Hematopoietic multipotent progenitor cell treated with erythropoietin and hydrocortisone succinate and interleukin-3 and kit ligand, for 8 days (in vitro differentiated cells): ENCODE data around the gene REEP1.
"Not testable (repeated sequence)": the region's sequence is repeated elsewhere in the genome, so short reads cannot be mapped to it uniquely, and the experiment has no call there.

ENCODE experiments used
- DNase-seq: peaks from one replicate; pipeline ENCODE4 v3.0.0-alpha.2; 2015

Gene REEP1

DNA sequence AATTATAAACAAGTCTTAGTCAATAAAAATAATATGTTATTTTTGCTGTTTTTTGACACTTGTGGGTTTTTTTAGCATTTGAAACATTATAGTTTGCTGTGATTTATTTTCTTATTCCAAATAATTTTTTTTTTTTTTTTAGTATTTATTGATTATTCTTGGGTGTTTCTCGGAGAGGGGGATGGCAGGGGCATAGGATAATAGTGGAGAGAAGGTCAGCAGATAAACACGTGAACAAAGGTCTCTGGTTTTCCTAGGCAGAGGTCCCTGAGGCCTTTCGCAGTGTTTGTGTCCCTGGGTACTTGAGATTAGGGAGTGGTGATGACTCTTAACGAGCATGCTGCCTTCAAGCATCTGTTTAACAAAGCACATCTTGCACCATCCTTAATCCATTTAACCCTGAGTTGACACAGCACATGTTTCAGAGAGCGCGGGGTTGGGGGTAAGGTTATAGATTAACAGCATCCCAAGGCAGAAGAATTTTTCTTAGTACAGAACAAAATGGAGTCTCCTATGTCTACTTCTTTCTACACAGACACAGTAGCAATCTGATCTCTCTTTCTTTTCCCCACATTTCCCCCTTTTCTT is 8.5 kb upstream of the REEP1 start:
- DNase-seq = not testable (repeated sequence)

DNA sequence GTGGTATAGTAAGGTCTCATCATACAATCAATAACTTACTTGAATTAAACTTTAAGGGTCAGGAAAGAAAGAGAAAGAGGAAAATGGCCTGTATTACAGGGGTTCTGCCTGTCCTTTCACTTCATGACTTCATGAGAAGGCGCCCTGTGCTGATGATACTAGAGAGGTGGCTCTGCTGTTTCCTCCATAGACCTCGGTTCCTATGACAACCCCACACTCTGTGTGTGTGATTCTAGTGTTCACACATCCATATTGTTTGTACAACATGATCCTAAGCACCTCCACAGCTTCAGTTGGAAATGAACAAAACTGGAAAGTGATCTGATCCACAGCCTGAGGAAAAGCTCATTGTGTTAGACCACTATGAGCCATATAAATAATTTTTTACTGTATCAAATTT is 7.0 kb upstream of the REEP1 start:
- no peak for DNase-seq

DNA sequence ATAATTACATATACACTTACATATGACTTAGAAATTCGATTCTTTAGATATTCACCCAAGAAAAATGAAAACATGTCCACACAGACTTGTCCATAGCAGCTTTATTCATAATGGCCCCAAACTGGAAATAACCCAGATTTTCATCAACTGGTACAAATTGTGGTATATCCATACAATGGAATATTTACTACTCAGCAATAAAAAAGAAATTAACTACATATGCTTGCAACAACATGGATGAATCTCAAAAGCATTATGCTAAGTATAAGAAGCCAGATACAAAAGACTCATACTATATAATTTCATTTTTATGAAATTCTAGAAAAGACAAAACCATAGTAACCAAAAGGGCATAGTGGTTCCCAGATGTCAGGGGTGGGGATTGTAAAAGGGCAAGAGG is 5.1 kb upstream of the REEP1 start:
- DNase-seq = no peak

DNA sequence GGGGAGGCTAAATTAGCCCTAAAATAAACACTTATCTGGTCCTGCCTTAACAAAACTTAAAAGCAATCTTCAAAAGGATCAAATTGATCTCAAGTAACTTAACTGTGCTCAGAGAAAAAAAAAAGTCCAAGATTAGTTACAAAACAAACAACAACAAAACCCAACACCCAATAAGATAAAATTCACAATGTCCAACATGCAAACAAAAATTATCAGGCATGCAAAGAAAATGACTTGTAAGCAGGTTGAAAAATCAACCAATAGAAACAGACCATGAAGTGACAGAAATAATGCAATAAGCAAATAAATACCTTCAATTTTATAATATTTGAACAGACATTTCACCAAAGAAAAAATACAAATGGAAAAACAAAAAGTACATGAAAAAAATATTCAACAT is 4.0 kb upstream of the REEP1 start:
- no peak for DNase-seq

DNA sequence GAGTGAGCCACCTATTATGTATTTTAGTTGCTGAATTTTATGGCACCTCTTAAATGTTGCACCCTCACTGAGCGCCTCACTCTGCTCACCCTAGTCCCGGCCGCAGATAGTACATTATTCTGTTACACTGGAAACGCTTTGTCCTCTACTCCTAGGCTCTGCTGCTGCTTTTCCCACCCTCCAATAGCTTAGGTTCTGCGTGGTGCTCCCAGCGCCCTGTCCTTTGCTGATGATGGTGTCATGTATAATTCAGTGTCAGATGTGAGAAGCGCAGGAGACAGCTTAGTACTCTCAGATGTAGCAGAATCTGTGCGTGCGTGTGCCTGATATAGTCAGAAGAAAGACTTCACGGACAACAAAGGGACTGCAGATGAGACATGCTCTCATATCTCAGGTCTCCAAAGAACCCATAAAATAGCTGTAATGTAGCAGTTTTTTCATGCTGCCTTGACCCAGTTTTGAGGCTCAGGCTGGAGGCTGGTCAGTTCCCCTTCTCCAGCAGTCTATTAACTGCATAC is 1.4 kb upstream of the REEP1 start:
- no peak for DNase-seq

DNA sequence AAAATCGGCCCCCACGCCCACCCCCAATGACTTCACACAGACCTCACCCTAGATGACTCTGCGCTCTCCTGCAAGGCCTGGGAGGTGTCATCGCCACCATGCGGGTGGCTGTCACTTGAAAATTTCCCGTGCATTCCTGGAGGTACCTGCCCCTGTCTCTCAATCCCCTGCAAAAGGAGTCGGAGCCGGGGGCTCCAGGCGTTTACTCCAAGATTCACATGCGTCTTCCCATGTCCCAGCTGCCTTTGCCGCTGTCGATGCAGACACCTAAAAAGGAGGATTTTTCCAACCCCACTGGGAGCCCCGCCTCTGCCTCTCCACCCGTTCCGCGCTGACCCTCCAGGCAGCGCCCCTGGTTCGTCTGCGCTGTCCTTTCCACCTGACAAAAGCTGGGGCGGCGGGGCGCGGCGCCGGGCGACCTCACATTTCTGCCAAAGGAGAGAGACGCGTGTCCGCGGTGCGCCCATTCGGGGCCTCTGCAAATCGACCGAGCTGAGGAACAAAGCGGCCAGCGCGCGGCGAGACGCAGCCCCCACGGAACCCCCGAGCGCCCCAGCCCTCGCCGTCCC is 667 bp downstream of the REEP1 start:
- no peak for DNase-seq

DNA sequence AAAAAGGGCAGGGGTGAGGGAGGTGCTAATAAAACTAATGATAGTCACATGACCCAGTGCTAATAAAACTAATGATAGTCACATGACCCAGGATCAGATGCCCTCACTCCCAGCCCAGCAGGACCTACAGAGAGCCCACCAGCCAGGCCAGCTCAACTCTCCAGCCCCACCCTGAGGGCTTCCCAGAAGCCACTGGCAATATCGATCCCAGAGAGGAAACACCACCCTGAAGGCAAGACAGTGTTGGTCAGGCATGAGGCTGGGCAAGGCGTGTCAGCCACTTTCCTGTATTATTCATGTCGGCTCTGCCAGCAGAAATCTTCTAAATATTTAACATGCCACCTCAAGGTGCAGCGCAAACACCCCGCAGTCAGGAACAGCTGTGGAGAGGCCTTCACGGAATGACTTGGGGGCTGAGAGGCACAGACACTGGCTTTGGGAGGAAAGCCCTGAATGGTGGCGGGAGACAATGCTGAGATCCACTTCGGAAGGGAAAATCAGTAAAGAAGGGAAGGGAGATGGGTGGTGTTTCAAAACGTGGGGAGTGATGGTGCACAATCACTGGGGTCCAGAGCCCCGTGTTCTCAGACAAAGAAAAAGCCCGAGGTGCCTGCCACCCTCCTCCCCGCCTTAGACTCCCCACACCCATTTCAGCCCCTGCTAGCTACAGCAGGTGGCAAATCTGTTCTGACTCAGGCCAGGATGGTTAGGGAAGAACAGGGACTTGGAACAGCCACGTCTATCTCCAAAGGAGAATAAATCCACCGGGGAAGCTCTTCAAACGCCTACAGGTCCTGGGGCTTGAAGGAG is 1.4 kb downstream of the REEP1 start:
- no peak for DNase-seq

DNA sequence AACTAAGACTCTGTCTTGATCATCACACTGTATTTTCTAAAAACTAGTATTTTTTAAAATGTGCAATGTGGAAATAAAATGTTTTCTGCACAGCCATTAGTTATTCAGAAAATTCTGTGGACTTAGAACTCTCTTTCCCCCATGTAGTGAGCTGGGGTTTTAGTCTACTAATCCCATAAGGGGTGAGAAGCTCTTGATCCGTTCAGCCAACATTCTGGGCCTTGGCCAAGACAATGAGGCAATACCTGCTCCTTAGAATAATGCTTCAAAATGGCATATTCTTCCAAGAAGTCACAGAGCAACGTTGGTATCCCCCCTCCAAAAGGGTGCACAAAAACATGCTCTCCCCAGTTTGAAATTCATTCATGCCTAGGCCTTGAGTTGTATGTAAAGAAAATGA is 4.0 kb downstream of the REEP1 start:
- DNase-seq = no peak

DNA sequence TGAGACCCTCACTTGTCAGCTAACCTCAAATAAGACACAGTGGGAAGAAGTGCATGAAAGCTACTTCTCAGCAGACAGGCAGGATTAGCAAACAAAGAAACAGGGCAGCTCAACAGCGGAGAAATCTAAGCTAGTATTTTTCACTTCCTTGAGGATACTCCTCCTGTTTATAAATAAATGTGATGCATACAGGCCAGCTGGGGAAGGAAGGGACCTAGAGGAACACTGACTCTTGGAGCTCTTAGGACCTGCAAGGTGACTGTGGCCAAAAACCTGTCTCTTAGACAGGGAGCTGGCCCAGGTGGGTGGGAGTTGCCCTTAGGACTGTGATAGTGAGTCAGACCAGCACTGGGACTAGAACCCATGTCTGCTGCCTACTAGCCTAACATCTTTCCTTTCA is 4.8 kb downstream of the REEP1 start:
- DNase-seq = no peak

DNA sequence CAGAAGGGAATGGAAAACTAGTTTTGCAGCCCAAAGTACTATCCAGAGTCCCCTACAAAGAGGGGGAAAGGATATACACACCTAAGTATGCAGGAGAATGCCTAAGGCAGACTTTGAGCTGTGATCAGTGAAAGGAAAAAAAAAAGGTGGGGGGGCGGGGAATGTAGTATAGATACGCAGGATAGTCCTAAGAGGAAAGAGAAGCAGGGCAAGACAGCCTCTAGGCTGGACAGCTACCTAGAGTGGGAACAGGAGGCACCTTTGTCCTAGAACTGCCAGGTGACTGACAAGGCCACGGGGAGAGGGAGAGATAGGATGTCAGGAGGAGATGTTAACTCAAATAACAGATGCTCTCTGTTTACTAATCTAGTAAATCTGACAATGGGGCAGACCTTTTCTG is 6.0 kb downstream of the REEP1 start:
- no peak for DNase-seq

DNA sequence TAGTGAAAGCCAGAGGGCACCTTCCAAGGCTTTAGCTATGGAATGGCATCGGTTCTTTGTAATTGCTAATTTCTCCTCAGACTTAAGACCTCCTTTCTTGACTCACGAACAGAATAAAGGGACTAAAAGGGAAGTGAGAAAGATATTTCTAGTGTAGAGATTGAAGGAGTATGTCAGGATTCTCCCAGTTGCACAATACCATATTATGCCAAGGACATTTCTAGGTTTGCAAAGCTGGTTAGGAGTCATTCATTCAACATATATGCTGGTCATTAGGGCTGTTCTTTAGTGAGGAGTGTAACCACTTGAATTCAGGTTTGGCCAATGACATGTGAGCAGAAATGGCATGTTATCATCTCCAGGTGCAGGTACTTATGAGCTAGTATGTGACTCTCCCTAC is 7.4 kb downstream of the REEP1 start:
- no peak for DNase-seq

DNA sequence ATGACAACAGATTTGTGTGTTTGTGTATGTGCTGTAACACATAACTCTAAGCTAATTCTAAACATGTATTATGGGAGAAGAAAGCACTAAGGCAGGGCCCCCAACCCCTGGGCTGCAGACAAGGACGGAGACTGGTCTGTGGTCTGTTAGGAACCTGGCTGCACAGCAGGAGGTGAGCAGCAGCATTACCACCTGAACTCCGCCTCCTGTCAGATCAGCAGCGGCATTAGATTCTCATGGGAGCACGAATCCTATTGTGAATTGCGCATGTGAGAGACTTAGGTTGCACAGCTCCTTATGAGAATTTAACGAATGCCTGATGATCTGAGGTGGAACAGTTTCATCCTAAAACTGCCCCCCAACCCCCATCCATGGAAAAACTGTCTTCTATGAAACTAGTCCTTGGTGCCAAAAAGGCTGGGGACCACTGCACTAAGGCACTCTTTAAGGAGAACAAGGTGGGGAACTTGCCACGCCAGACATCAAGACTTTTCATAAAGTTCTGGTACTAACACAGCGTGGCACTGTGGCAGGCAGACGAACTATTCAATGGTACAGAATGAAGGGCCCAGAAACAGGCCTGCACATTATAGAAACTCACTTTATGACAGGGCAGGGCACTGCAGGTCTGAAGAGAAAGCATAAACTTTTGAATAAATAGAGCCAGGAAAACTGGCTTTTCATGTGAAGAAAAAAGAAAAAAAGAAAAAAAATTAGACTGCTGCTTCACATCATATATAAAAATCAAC is 14.0 kb downstream of the REEP1 start:
- DNase-seq = no peak

DNA sequence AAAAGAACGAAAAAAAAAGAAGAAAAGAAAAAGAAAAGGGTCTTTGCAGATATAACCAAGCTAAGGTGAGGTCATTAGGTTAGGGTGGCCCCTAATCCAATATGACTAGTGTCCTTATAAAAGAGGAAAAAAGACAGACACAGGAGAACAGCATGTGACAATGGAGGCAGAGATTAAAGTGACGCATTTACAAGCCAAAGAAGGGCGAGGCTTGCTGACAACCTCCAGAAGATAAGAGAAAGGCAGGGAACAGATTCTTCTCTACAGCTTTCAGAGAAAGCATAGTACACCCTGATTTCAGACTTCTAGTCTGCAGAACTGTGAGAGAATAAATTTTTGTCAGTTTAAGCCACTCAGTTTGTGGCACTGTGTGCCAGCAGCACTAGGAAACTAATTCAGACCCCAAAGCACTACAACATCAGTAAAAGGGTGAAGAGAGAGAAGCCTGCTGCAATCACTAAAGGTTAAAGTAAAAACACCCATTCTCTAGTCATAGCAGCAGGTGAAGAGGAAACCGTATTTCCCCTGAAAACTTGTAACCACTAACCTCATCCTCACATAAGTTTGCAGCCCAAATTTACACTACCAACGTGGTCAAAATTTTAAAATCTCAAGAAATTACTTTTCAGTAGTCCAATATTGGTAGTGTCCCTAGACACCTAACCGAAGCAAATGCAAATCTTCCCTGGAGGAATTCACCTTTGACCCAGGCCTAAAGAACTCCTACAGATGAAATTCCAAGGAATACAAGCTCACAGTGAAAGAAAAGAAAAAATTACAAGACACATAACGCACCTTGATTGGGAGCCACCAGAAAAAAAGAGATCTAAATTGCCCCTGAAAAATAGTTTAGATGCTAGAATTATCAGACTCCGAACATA is 17.5 kb downstream of the REEP1 start:
- DNase-seq = peak; percentile 14

DNA sequence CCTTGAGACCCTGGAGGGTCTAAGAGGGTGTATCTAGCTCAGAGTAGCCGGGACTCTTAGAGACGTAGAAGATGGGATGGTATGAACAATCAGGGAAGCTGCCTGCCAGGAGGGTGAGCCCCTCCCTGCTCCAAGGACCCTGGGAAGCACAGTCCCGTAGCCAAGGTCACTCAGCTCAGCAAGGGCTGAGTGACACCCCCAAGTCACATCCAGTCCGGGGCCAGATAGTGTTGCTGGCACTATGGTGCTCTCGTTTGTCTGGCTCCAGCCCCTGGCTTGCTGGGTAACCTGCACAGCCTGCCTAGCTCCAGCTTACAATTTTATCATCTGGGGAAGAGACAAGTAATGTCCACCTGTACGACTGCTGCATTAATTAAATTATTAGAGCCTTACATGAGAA is 22.3 kb downstream of the REEP1 start:
- DNase-seq = no peak

DNA sequence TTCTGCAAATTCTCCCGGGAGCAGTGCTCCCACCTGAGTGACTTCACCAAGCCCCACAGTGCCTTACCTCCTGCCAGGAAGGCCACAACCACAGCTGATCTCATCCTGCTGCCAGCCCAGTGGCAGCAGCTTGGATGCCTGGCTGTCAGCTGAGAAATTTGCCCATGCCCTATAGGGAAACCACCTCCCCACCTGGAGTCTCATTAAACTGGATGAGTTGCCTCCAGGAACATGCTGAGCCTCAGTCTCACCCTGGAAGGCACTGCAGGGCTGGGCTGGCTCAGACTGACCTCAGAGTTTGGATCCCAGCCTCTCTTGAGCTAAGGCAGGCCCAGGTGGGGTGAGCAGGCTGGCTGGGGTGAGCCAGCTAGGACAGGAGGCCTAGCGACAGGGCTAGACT is 23.3 kb downstream of the REEP1 start:
- DNase-seq = no peak

DNA sequence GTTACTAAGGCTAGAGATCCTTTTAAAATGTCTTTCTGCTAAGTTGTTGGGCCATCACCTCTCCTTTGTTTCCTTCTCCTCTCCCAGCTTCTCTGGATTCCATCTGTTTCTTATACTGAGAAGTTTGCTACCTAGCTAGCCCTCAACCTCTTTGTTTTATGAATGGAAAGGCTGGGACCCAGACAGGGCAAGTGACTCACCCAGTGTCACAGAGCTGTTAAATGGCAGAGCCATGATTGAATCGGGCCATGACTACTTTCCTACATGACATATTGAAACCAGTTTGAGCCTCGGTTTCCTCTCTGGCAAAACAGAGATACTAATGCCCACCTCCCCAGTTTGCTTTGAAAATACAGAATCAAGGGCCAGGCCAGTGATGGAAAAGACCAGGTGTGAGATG is 24.1 kb downstream of the REEP1 start:
- DNase-seq = no peak

DNA sequence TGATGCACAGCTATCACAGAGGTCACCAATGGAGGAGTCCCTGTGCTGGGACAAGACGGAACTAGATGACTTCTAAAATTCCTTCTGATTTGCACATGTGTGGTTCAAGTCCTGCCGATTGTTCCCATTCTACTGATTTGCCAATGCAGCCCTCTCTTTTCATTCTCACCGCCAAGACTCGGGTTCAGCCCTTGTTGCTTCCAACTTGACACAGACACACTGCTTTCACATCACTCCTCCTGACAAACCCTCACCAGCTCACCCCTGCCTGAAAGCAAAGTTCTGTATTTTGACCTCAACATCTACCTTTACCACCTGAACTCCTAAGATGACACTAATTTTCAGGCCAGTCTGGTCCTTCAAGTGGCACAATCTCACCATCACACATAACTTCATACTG is 25.5 kb downstream of the REEP1 start:
- DNase-seq = no peak

DNA sequence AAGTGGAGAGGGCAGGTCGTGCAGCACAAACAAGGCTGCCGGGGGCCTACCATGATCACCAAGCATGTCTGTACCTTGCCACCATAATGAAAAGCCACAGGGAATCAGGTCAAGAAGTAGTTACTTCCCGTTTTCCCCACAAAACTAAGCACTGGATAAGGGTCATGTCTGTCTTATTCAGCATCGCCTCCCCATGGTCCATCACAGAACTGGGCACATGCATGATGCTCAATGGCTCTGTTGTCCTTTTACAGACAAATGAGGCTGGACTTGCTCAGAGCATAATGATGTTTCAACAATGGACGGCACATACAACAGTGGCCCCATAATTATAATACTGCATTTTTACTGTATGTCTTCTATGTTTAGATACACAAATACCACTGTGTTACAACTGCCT is 27.5 kb downstream of the REEP1 start:
- no peak for DNase-seq

DNA sequence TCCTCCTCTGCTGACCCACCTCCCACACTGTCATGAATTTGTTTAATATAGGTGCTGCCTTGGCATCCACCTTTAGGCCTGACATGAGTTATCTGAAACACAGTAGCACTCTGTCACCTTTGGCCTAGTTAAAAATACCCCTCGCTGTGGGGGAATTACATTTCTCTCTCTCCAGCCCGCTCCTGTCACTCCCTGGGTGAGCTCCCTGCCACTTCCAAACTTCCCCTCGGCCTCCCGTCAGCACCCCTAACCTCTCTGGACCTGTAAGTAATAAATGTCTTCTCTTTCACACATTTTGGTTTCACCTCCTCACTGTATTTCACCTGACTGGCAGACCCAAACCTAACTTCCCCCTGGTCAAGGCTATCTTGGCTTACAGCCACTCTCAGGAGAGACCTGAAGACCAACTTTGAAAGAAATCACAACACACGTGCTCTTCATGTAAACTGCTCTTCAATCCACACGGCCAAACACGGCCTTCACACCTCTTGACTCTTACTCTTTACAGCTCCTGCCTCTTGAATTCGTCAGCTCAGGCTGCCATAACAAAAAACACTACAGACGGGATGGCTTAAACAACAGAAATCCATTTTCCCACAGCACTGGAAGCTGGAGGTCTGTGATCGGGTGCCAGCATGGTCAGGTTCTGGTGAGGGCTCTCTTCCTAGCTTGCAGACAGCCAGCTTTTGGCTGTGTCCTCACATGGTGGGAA is 28.3 kb downstream of the REEP1 start:
- DNase-seq = no peak

DNA sequence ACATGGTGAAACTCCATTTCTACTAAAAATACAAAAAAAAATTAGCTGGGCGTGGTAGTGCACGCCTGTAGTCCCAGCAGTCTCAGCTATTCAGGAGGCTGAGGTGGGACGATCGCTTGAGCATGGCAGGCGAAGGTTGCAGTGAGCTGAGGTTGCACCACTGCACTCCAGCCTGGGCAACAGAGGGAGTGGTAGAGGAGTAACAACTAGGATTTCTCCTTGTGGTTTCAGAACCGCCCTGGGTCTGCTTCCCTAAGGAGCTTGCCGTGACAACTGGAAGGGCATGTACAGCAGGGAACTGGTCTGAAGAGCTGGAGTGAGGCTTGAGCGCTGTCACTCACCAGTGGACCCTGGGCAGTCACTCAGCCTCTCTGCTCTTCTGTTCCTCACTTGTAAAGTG is 29.1 kb downstream of the REEP1 start:
- DNase-seq = no peak

DNA sequence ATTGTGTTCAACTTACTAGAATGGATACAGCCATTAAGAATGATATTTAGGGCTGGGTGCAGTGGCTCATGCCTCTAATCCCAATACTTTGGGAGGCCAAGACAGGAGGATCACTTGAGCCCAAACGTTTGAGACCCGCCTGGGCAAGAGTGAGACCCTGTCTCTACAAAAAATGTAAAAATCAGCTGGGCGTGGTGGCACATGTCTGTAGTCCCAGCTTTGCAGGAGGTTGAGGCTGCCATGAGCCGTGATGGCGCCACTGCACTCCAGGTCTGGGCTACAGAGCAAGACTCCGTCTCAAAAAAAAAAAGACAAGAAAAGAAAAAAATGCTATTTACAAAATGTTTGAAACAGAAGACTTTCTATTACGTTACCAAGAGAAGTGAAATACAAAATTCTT is 30.0 kb downstream of the REEP1 start:
- DNase-seq = no peak

DNA sequence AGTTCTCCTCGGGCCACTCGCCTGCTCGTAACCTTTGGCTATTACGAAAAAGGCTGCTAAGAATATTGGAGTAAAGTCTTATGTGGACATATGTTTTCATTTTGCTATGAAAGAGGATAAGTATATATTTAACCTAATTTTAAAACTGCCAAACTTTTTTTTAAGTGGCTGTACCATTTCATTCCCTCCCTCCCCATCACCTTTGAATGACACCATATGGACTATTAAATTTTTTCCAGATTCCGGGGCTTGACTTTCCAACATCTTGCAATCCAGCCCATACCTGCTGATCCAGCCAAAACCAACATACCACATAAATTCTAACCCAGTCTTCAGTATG is 31.5 kb downstream of the REEP1 start:
- no peak for DNase-seq
